Right atrium auricular region (tissue), 2 donors: ENCODE data around the gene RAET1G. TPM values are rescaled to one million over a fixed set of nuclear protein-coding genes. Genes with fewer than 3 reads are reported as not detected.
"Not testable (repeated sequence)": the region's sequence is repeated elsewhere in the genome, so short reads cannot be mapped to it uniquely, and the experiment has no call there.

Experiments
- DNase-seq: peaks from one replicate; pipeline ENCODE4 v3.0.0-alpha.2; 2019; ENCODE audit warnings: low spot score
- H3K27ac ChIP-seq, 2 donors: fragments of 200-600 bp; sonication (generic); 1 replicate in 1 of 2; 2 replicates in 1 of 2; pipeline ENCODE4 v1.5.1; 2016 to 2019
- H3K27me3 ChIP-seq, 2 donors: fragments of 200-600 bp; sonication (generic); one replicate each; pipeline versions ENCODE4 v1.5.1 to v1.6.0; 2017 to 2019
- H3K36me3 ChIP-seq: fragments of 200-600 bp; sonication (generic); one replicate; pipeline ENCODE4 v1.5.1; 2016
- H3K4me1 ChIP-seq, 2 donors: fragments of 200-600 bp; sonication (generic); one replicate each; pipeline versions ENCODE4 v1.5.1 to v1.6.0; 2017 to 2019
- H3K4me3 ChIP-seq, 2 donors: fragments of 200-600 bp; sonication (generic); 1 replicate in 1 of 2; 2 replicates in 1 of 2; pipeline ENCODE4 v1.5.1; 2017 to 2019; ENCODE audit warnings: mild to moderate bottlenecking in 1 of 2, moderate library complexity in 1 of 2
- H3K9me3 ChIP-seq, 2 donors: fragments of 200-600 bp; sonication (generic); one replicate each; pipeline ENCODE4 v1.5.1; 2019
- total RNA-seq, 2 donors: library from RNA; depleted of rRNA; stranded (reverse); fragments of >200 nt; gene quantifications; one replicate each; pipeline ENCODE4 v1.1.0, GENCODE V29; 2016
- TF ChIP-seq, protein P1 (sequence below), 2 donors: fragments of 200-600 bp; sonication (generic); IDR thresholded peaks; one replicate each; pipeline ENCODE4 v1.5.1; 2019; ENCODE audit warnings: antibody characterized with exemption in 2 of 2

The RAET1G gene
- total RNA-seq, 2 donors from 2014 or later, result 1.5 to 1.6 TPM

- Histone ChIP-seq H3K4me3 (no peak overlapping the region), H3K36me3 (no peaks in the 10 kb centered on the region), H3K27me3 (no peaks in the 10 kb centered on the region), H3K4me1 (peaks cover 0 to 36% of the 10 kb centered on the region in 2 donors), H3K27ac (peak overlapping the region; percentile 43 to 56), H3K9me3 (no peaks in the 10 kb centered on the region)
- peak; percentile 78 for DNase-seq
- TF ChIP-seq, protein P1, sequence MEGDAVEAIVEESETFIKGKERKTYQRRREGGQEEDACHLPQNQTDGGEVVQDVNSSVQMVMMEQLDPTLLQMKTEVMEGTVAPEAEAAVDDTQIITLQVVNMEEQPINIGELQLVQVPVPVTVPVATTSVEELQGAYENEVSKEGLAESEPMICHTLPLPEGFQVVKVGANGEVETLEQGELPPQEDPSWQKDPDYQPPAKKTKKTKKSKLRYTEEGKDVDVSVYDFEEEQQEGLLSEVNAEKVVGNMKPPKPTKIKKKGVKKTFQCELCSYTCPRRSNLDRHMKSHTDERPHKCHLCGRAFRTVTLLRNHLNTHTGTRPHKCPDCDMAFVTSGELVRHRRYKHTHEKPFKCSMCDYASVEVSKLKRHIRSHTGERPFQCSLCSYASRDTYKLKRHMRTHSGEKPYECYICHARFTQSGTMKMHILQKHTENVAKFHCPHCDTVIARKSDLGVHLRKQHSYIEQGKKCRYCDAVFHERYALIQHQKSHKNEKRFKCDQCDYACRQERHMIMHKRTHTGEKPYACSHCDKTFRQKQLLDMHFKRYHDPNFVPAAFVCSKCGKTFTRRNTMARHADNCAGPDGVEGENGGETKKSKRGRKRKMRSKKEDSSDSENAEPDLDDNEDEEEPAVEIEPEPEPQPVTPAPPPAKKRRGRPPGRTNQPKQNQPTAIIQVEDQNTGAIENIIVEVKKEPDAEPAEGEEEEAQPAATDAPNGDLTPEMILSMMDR (IDR thresholded peaks at IDR 0.05), result no peak
Observed at GRCh38 chr6:149895833-149896271, 27.1 kb downstream of the RAET1G start.

GRCh38 chr6:149895048-149895590 is 27.8 kb downstream of the RAET1G start:
- peak; percentile 77 for DNase-seq

GRCh38 chr6:149891864-149892263 is 31.1 kb downstream of the RAET1G start:
- H3K4me1 ChIP-seq, result peaks cover 0 to 24% of the 10 kb centered on the region in 2 donors
- DNase-seq, result not testable (repeated sequence)

More at GRCh38 chr6:149895048-149895590, 27.8 kb downstream of the RAET1G start:
- Histone ChIP-seq H3K4me1 (peaks cover 0 to 35% of the 10 kb centered on the region in 2 donors), H3K9me3 (no peaks in the 10 kb centered on the region), H3K27ac (peak overlapping the region; percentile 43 to 56), H3K27me3 (no peaks in the 10 kb centered on the region), H3K36me3 (no peaks in the 10 kb centered on the region), H3K4me3 (no peak overlapping the region)
- TF ChIP-seq, protein P1 (IDR thresholded peaks at IDR 0.05), result no peak

GRCh38 chr6:149891259-149891658 is 31.7 kb downstream of the RAET1G start:
- TF ChIP-seq, protein P1 (IDR thresholded peaks at IDR 0.05), result no peak
- H3K36me3 ChIP-seq, result no peaks in the 10 kb centered on the region
- H3K4me1 ChIP-seq, result peaks cover 0 to 21% of the 10 kb centered on the region in 2 donors
- H3K27ac ChIP-seq, result no peak overlapping the region
- H3K27me3 ChIP-seq, result no peaks in the 10 kb centered on the region
- DNase-seq, result no peak
- H3K4me3 ChIP-seq, result no peak overlapping the region
- H3K9me3 ChIP-seq, result no peaks in the 10 kb centered on the region

More at GRCh38 chr6:149891864-149892263, 31.1 kb downstream of the RAET1G start:
- H3K9me3 ChIP-seq, H3K36me3 ChIP-seq, H3K27me3 ChIP-seq, H3K4me3 ChIP-seq, H3K27ac ChIP-seq: not testable (repeated sequence)

GRCh38 chr6:149890629-149891045 is 32.3 kb downstream of the RAET1G start:
- Histone ChIP-seq H3K9me3 (no peaks in the 10 kb centered on the region), H3K36me3 (no peaks in the 10 kb centered on the region), H3K4me3 (no peak overlapping the region), H3K27ac (no peak overlapping the region), H3K4me1 (peaks cover 0 to 15% of the 10 kb centered on the region in 2 donors), H3K27me3 (no peaks in the 10 kb centered on the region)
- DNase-seq, result no peak
- TF ChIP-seq, protein P1 (IDR thresholded peaks at IDR 0.05), result no peak

DNA sequence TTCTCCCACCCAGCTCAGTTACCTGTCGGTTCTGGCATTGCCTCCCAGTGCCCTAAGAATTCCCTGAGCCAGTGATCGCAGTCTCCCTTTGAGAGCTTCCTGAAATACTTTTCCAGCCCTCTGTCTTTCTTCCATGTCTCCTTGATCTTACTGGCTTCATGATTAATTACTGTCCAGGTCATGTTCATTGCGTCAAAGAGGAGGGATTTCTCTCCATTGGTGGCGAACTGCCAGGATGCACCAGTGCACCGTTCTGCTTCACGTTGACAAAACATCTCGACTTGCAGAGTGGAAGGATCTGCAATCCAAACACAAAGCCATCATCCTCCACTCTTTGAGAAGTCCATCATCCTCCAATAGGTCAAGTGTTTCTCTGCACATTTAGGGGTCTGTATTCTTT is 33.6 kb downstream of the RAET1G start:
- Histone ChIP-seq H3K4me3 (no peak overlapping the region), H3K9me3 (no peaks in the 10 kb centered on the region), H3K27me3 (no peaks in the 10 kb centered on the region), H3K4me1 (peaks cover 0 to 5% of the 10 kb centered on the region in 2 donors), H3K36me3 (no peaks in the 10 kb centered on the region), H3K27ac (no peak overlapping the region)
- TF ChIP-seq, protein P1 (IDR thresholded peaks at IDR 0.05), result no peak
- no peak for DNase-seq
